ENCODE measurements around the gene GZMM. TPM values are rescaled to one million over a fixed set of nuclear protein-coding genes. Genes with fewer than 3 reads are reported as not detected.

GZMM gene
- total and polyA plus RNA-seq, 2 of the 13 experiments (the other 11 are each of a cell fraction or from before 2014, with no cell fraction given), result 0.07 TPM; not detected in 1

DNA sequence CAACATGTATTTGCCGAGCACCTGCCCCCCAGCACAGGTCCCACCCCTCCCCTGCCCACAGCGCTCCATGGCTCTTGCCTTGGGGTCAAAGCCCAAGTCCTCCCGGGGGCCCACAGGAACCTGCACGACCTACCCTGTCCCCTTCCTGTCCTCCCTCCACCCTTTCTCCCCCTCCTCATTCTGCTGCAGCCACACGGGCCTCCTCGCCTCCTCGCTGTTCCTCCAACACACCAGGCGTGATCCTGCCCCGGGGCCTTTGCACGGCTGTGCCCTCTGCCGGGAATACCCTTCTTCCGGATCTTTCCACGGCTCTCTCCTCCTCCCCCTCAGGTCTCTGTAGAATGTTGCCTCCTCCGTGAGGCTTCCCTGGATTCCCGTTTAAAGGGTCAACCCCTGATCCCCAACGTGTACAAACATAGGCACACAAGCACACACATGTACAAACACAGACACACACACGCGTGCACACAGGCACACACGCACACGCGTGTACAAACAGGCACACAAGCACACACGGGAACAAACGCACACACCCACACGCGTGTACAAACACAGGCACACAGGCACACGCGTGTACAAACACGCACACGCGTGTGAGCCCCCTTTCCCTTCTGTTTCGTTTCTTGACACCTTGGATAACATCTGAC is 44.8 kb upstream of the GZMM start (continued):
- no peak for TF ChIP-seq PREB (CRISPR knock-in tag; IDR thresholded peaks at IDR 0.05)
- TF ChIP-seq HNF4G (IDR thresholded peaks at IDR 0.05; ENCODE audit: borderline replicate concordance, low read depth, low read length), result peak; percentile 34; the same call in 1 of the 2 replicates
- TF ChIP-seq HNF4G (CRISPR knock-in tag; IDR thresholded peaks at IDR 0.05; ENCODE audit: borderline replicate concordance, low read depth), result no peak
- TF ChIP-seq ZBTB7A (CRISPR knock-in tag; IDR thresholded peaks at IDR 0.05), result peak; percentile 90
- peak; percentile 43; the same call in 1 of the 2 replicates for TF ChIP-seq NR2F6 (IDR thresholded peaks at IDR 0.05)
- no peak for TF ChIP-seq NR2F6 (CRISPR knock-in tag; IDR thresholded peaks at IDR 0.05)
- peak; percentile 33; the same call in 1 of the 2 replicates for TF ChIP-seq MEIS1 (CRISPR knock-in tag; IDR thresholded peaks at IDR 0.05; ENCODE audit: borderline replicate concordance)
- TF ChIP-seq NONO (IDR thresholded peaks at IDR 0.05), result no peak
- TF ChIP-seq NONO (CRISPR knock-in tag; conservative IDR thresholded peaks at IDR 0.05), result peak; percentile 48; the same call in 1 of the 2 replicates
- TF ChIP-seq MBNL3 (CRISPR knock-in tag; conservative IDR thresholded peaks at IDR 0.05), result no peak
- TF ChIP-seq ZNF30 (CRISPR knock-in tag; IDR thresholded peaks at IDR 0.05), result 0 out of 2 replicates have a peak, but pooled peaks have one; percentile 39
- no peak for TF ChIP-seq ZFP91 (CRISPR knock-in tag; IDR thresholded peaks at IDR 0.05; ENCODE audit: borderline replicate concordance)
- TF ChIP-seq FOXK2 (IDR thresholded peaks at IDR 0.05), result no peak
- no peak for TF ChIP-seq ZNF180 (CRISPR knock-in tag; IDR thresholded peaks at IDR 0.05; ENCODE audit: borderline replicate concordance, low read depth)
- TF ChIP-seq ZBTB38 (CRISPR knock-in tag; IDR thresholded peaks at IDR 0.05), result peak; percentile 24; the same call in 1 of the 2 replicates
- TF ChIP-seq ZNF574 (CRISPR knock-in tag; IDR thresholded peaks at IDR 0.05), result 0 out of 2 replicates have a peak, but pooled peaks have one; percentile 21
- peak; percentile 12 for TF ChIP-seq ZFP36 (IDR thresholded peaks at IDR 0.05; ENCODE audit: borderline replicate concordance, low read depth, low read length, partially characterized antibody)
- no peak for TF ChIP-seq ZNF232 (CRISPR knock-in tag; IDR thresholded peaks at IDR 0.05; ENCODE audit: borderline replicate concordance)
- peak; percentile 12; the same call in 1 of the 2 replicates for TF ChIP-seq HDAC2 (CRISPR knock-in tag; IDR thresholded peaks at IDR 0.05)
- TF ChIP-seq ZSCAN25 (CRISPR knock-in tag; IDR thresholded peaks at IDR 0.05), result 0 out of 2 replicates have a peak, but pooled peaks have one; percentile 32
- no peak for TF ChIP-seq ZNF3 (CRISPR knock-in tag; IDR thresholded peaks at IDR 0.05)
- no peak for TF ChIP-seq KDM5A (IDR thresholded peaks at IDR 0.05; ENCODE audit: borderline replicate concordance, low read length)
- TF ChIP-seq HOMEZ (CRISPR knock-in tag; IDR thresholded peaks at IDR 0.05; ENCODE audit: low read depth), result no peak
- no peak for TF ChIP-seq ZNF10 (CRISPR knock-in tag; IDR thresholded peaks at IDR 0.05; ENCODE audit: borderline replicate concordance, low read depth)
- 0 out of 2 replicates have a peak, but pooled peaks have one; percentile 47 for TF ChIP-seq ESRRA (CRISPR knock-in tag; IDR thresholded peaks at IDR 0.05; ENCODE audit: low read depth)

Data from HepG2 (cell line).